HepG2 (cell line): Measurements from ENCODE around the gene ZBTB7A. TPM values are rescaled to one million over a fixed set of nuclear protein-coding genes. Genes with fewer than 3 reads are reported as not detected.

Experiments
- ATAC-seq: fragments of 200-7000 bp; cut with Tn5 transposase; 3 replicates; pipeline ENCODE4 v1.9.1; 2020; ENCODE audit warnings: mild to moderate bottlenecking, moderate library complexity
- BruUV-seq: library from RNA; stranded (reverse); fragments of 400-500 nt; replicated peaks from 2 replicates; lab custom pipeline; 2021; lab: Mats Ljungman, UMichigan
- CTCF ChIA-PET: fragments of 300-600 bp; formaldehyde crosslinking; extraction: SDS; loops from one replicate; lab custom pipeline; 2021; ENCODE audit warnings: low total read pairs, inconsistent platforms, low intra/inter-chr PET ratio; lab: Yijun Ruan, JAX
- POLR2A ChIA-PET: fragments of 350-600 bp; sonication (Branson Sonifier 250); formaldehyde crosslinking; loops from one replicate; lab custom pipeline; 2020; ENCODE audit warnings: antibody characterized with exemption, inconsistent platforms; lab: Yijun Ruan, JAX
- DNase-seq: peaks from one replicate; pipeline ENCODE4 v3.0.0-alpha.2; 2015; ENCODE audit warnings: low spot score
- FAIRE-seq: peaks from 3 replicates; lab custom pipeline; 2011; peaks lifted over from hg19 to GRCh38; lab: Jason Lieb, UNC
- H2AFZ ChIP-seq: one replicate; pipeline ENCODE4 v1.6.1; 2011; ENCODE audit warnings: low read length, inconsistent platforms
- H3K27ac ChIP-seq: fragments of 300-600 bp; 3 replicates; pipeline ENCODE4 v1.8.0; 2011; ENCODE audit warnings: mixed run types, mild to moderate bottlenecking, mixed read lengths, low read length, inconsistent platforms; ENCODE audit not compliant: insufficient read depth; ENCODE audit errors: extremely low read length
- H3K27me3 ChIP-seq, 2 experiments: fragments of 200-600 bp in 1 of 2; 2 replicates in 1 of 2; 3 replicates in 1 of 2; pipeline versions ENCODE4 v1.6.0 to v1.8.0; 2011; ENCODE audit warnings: low read length in 2 of 2, mild to moderate bottlenecking in 2 of 2, moderate library complexity in 2 of 2, inconsistent platforms in 1 of 2; ENCODE audit not compliant: insufficient read depth in 2 of 2, control insufficient read depth in 1 of 2
- H3K36me3 ChIP-seq, 2 experiments: fragments of 200-600 bp in 1 of 2; replicated peaks in 1 of 2; 2 replicates in 1 of 2; 3 replicates in 1 of 2; pipeline versions ENCODE4 v1.5.1 to v1.8.0; 2011; ENCODE audit warnings: low read length in 2 of 2, inconsistent platforms in 1 of 2; ENCODE audit not compliant: insufficient read depth in 2 of 2, control insufficient read depth in 1 of 2
- H3K4me1 ChIP-seq: 2 replicates; pipeline ENCODE4 v1.5.1; 2012; ENCODE audit warnings: low read length, inconsistent platforms; ENCODE audit not compliant: insufficient read depth
- H3K4me2 ChIP-seq: 2 replicates; pipeline ENCODE4 v1.6.0; 2011; ENCODE audit warnings: low read depth, low read length, inconsistent platforms
- H3K4me3 ChIP-seq, 3 experiments: fragments of 200-600 bp in 1 of 3; sonication (generic), shearing (Covaris generic) in 1 of 3; replicated peaks in 1 of 3; 2 replicates each; pipeline ENCODE4 v1.5.1; 2011 to 2016; ENCODE audit warnings: low read length in 3 of 3, inconsistent platforms in 2 of 3, low read depth in 2 of 3, mild to moderate bottlenecking in 2 of 3, control low read depth in 1 of 3, mixed read lengths in 1 of 3; ENCODE audit not compliant: insufficient read depth in 1 of 3
- H3K79me2 ChIP-seq: one replicate; pipeline ENCODE4 v1.6.1; 2011; ENCODE audit warnings: low read length, inconsistent platforms; ENCODE audit not compliant: insufficient read depth
- H3K9ac ChIP-seq: 2 replicates; pipeline ENCODE4 v1.6.0; 2011; ENCODE audit warnings: mild to moderate bottlenecking, low read depth, low read length, inconsistent platforms; ENCODE audit not compliant: insufficient read depth
- H3K9me3 ChIP-seq: 2 replicates; pipeline ENCODE4 v1.5.1; 2012; ENCODE audit warnings: mild to moderate bottlenecking, low read length
- H4K20me1 ChIP-seq: 2 replicates; pipeline ENCODE4 v1.6.0; 2011; ENCODE audit warnings: inconsistent platforms, mild to moderate bottlenecking, low read length, moderate library complexity; ENCODE audit not compliant: insufficient read depth
- AGO1 ChIP-seq: fragments of 200-400 bp; formaldehyde crosslinking; IDR thresholded peaks from 2 replicates; pipeline ENCODE4 v1.6.1; 2017; ENCODE audit warnings: mild to moderate bottlenecking, low read depth, low read length, moderate library complexity; ENCODE audit not compliant: poor library complexity, severe bottlenecking
- CC2D1A ChIP-seq: sonication (generic); formaldehyde crosslinking; IDR thresholded peaks from 2 replicates; pipeline ENCODE4 v1.8.1; 2023; ENCODE audit warnings: mild to moderate bottlenecking, missing genetic modification reagents
- CHCHD3 ChIP-seq: sonication (generic); formaldehyde crosslinking; IDR thresholded peaks from 2 replicates; pipeline ENCODE4 v1.8.0; 2022; ENCODE audit warnings: mild to moderate bottlenecking, missing genetic modification reagents, moderate library complexity
- CHD4 ChIP-seq: fragments of 200-600 bp; sonication (generic); IDR thresholded peaks from 2 replicates; pipeline ENCODE4 v1.7.0; 2017; ENCODE audit warnings: mild to moderate bottlenecking, low read length, borderline replicate concordance
- HOMEZ ChIP-seq: IDR thresholded peaks from 2 replicates; pipeline ENCODE4 v1.6.1; 2016; ENCODE audit warnings: low read depth
- MZF1 ChIP-seq: sonication (generic); formaldehyde crosslinking; IDR thresholded peaks from 2 replicates; pipeline ENCODE4 v1.8.1; 2023; ENCODE audit warnings: mild to moderate bottlenecking, missing genetic modification reagents, borderline replicate concordance
- NFYB ChIP-seq: sonication (generic); formaldehyde crosslinking; IDR thresholded peaks from 2 replicates; pipeline ENCODE4 v1.4.0; 2020; ENCODE audit warnings: missing genetic modification reagents
- PBX3 ChIP-seq: sonication (generic); formaldehyde crosslinking; IDR thresholded peaks from 2 replicates; pipeline ENCODE4 v1.8.1; 2023; ENCODE audit warnings: missing genetic modification reagents, inconsistent platforms, borderline replicate concordance
- RFX5 ChIP-seq: IDR thresholded peaks from 2 replicates; pipeline ENCODE4 v1.6.1; 2011; ENCODE audit warnings: low read depth, low read length, improper control_type of control experiment
- TEAD3 ChIP-seq: optimal IDR thresholded peaks from 2 replicates; pipeline ENCODE3; 2016; ENCODE audit warnings: borderline replicate concordance
- TERF1 ChIP-seq: sonication (generic); formaldehyde crosslinking; IDR thresholded peaks from 2 replicates; pipeline ENCODE4 v1.8.0; 2022; ENCODE audit warnings: mild to moderate bottlenecking, missing genetic modification reagents, moderate library complexity
- ZBTB38 ChIP-seq: sonication (generic); formaldehyde crosslinking; IDR thresholded peaks from 2 replicates; pipeline ENCODE4 v1.5.1; 2020; ENCODE audit warnings: mild to moderate bottlenecking, missing genetic modification reagents
- ZBTB8A ChIP-seq: sonication (generic); formaldehyde crosslinking; IDR thresholded peaks from 2 replicates; pipeline ENCODE4 v1.4.0; 2020; ENCODE audit warnings: mild to moderate bottlenecking, low read depth, missing genetic modification reagents, borderline replicate concordance
- ZFP37 ChIP-seq: sonication (generic); formaldehyde crosslinking; IDR thresholded peaks from 2 replicates; pipeline ENCODE4 v1.4.0; 2020; ENCODE audit warnings: missing genetic modification reagents, borderline replicate concordance
- ZKSCAN8 ChIP-seq: IDR thresholded peaks from 2 replicates; pipeline ENCODE4 v1.6.1; 2016; ENCODE audit warnings: borderline replicate concordance, missing genetic modification reagents, missing compliant biosample characterization
- ZNF232 ChIP-seq: sonication (generic); formaldehyde crosslinking; IDR thresholded peaks from 2 replicates; pipeline ENCODE4 v1.4.0; 2020; ENCODE audit warnings: missing genetic modification reagents, borderline replicate concordance
- ZNF234 ChIP-seq: sonication (generic); formaldehyde crosslinking; conservative IDR thresholded peaks from 2 replicates; pipeline ENCODE4 v1.5.1; 2020; ENCODE audit warnings: mild to moderate bottlenecking, missing genetic modification reagents
- ZNF260 ChIP-seq: sonication (generic); formaldehyde crosslinking; IDR thresholded peaks from 2 replicates; pipeline ENCODE4 v1.4.0; 2020; ENCODE audit warnings: missing genetic modification reagents, low read depth, mild to moderate bottlenecking, borderline replicate concordance
- ZNF768 ChIP-seq: sonication (generic); formaldehyde crosslinking; IDR thresholded peaks from 2 replicates; pipeline ENCODE4 v1.4.0; 2020; ENCODE audit warnings: missing genetic modification reagents
- ZNF780A ChIP-seq: sonication (generic); formaldehyde crosslinking; IDR thresholded peaks from 2 replicates; pipeline ENCODE4 v1.8.0; 2022; ENCODE audit warnings: mild to moderate bottlenecking, missing genetic modification reagents, moderate library complexity
- WGBS: methylation state at CpG from one replicate; pipeline ENCODE4 v1.1.6; 2017; ENCODE audit warnings: low lambda C conversion rate; 5-methylcytosine and 5-hydroxymethylcytosine counted together
- in situ Hi-C: cut with HindIII; loops from 2 replicates; pipeline ENCODE4 v1.10.0; 2017; ENCODE audit warnings: low pct_unique_long_range_greater_than_20kb; ENCODE audit not compliant: extremely low pct_ligation_motif_present
- intact Hi-C: fragments of 100-400 bp; cut with micrococcal nuclease; formaldehyde crosslinking; loops from one replicate; pipeline ENCODE4 v1.10.0; 2022; ENCODE audit not compliant: unreplicated experiment
- polyA plus RNA-seq, 8 experiments: library from polyadenylated mRNA; depleted of rRNA in 3 of 8; stranded (reverse) in 7 of 8; unstranded in 1 of 8; fragments of >200 nt; fragmentation: Illumina TruSeq in 4 of 8; extraction: Trizol in 4 of 8; gene quantifications; 2 replicates each; pipeline versions ENCODE4 v1.2.1 to v1.2.3, GENCODE V29; 2011 to 2016; ENCODE audit warnings: low read depth in 4 of 8, missing spikeins in 1 of 8, mixed read lengths in 1 of 8; ENCODE audit not compliant: insufficient read depth in 1 of 8
- total RNA-seq, 5 experiments: library from RNA; depleted of rRNA; stranded (reverse); fragments of >200 nt; fragmentation: Illumina TruSeq; extraction: Trizol; gene quantifications; 2 replicates each; pipeline ENCODE4 v1.2.3, GENCODE V29; 2016; ENCODE audit warnings: low read depth in 1 of 5

The ZBTB7A gene
- total and polyA plus RNA-seq, 2 of the 13 experiments (the other 11 are each of a cell fraction or from before 2014, with no cell fraction given), result 3.6 to 4.0 TPM

GRCh38 chr19:4013886-4014540, 52.7 kb downstream of the ZBTB7A start (continued):
- TF ChIP-seq TERF1 (CRISPR knock-in tag) (no peak), ZBTB8A (no peak), ZNF780A (CRISPR knock-in tag) (no peak), MZF1 (CRISPR knock-in tag) (no peak), TEAD3 (CRISPR knock-in tag) (no peak), HOMEZ (no peak)
- TF ChIP-seq, all 625 proteins: peak for 0

- intact Hi-C loops (no loop called here), in situ Hi-C loops (no loop called here)
- over 99% methylated on average over 26 of the region's 33 CpGs for WGBS
- Histone ChIP-seq H4K20me1 (0 out of 2 replicates have a peak, but pooled peaks cover 9% of the 10 kb centered on the region), H3K27ac (no peak overlapping the region), H3K4me1 (peaks cover 23% of the 10 kb centered on the region), H3K36me3 (peaks cover 15 to 31% of the 10 kb centered on the region in 2 experiments; a peak in 4 of 5 replicates), H3K79me2 (peaks cover 31% of the 10 kb centered on the region), H2AFZ (no peak overlapping the region), H3K4me3 (no peak overlapping the region), H3K9ac (no peak overlapping the region), H3K27me3 (no peaks in the 10 kb centered on the region; a peak in 1 of 5 replicates), H3K9me3 (no peaks in the 10 kb centered on the region), H3K4me2 (no peak overlapping the region)
- no peak for FAIRE-seq
- CTCF ChIA-PET, result no interaction called here
- no peak for DNase-seq
- POLR2A ChIA-PET, result no interaction called here
- no TSS peak for BruUV-seq
- ATAC-seq, result no peak
- no peak for TF ChIP-seq ZBTB38
- no peak for TF ChIP-seq ZNF232 (CRISPR knock-in tag)
- TF ChIP-seq CC2D1A (CRISPR knock-in tag), result no peak
- TF ChIP-seq ZNF768, result no peak
- TF ChIP-seq RFX5, result no peak
- TF ChIP-seq NFYB (CRISPR knock-in tag), result no peak
- TF ChIP-seq AGO1, result no peak
- no peak for TF ChIP-seq CHCHD3 (CRISPR knock-in tag)
- TF ChIP-seq ZNF260, result no peak
- TF ChIP-seq CHD4, result no peak
- TF ChIP-seq ZNF234 (CRISPR knock-in tag), result no peak
- no peak for TF ChIP-seq ZFP37
- TF ChIP-seq ZKSCAN8 (CRISPR knock-in tag), result no peak
- TF ChIP-seq PBX3, result no peak
Measured at GRCh38 chr19:4012975-4013634, 53.6 kb downstream of the ZBTB7A start.
